Panc1 (cell line): ENCODE results near the gene RTN4IP1. TPM values are rescaled to one million over a fixed set of nuclear protein-coding genes. Genes with fewer than 3 reads are reported as not detected.
A peak's percentile ranks its signal among the peaks of the same experiment; 100 is the strongest.

ENCODE experiments used
- ATAC-seq: fragments of 200-7000 bp; cut with Tn5 transposase; 2 replicates; pipeline ENCODE4 v1.9.1; 2020; ENCODE audit warnings: mild to moderate bottlenecking, moderate library complexity
- BruUV-seq: library from RNA; stranded (reverse); fragments of 400-500 nt; replicated peaks from 2 replicates; lab custom pipeline; 2021; lab: Mats Ljungman, UMichigan
- CTCF ChIA-PET: fragments of 300-600 bp; sonication (Branson Sonifier 250); formaldehyde crosslinking; loops from one replicate; lab custom pipeline; 2022; ENCODE audit warnings: antibody characterized with exemption; lab: Charles Lee
- POLR2A ChIA-PET: fragments of 300-600 bp; sonication (Branson Sonifier 250); formaldehyde crosslinking; loops from one replicate; lab custom pipeline; 2022; ENCODE audit warnings: antibody characterized with exemption; lab: Charles Lee
- DNase-seq: peaks from one replicate; pipeline ENCODE4 v3.0.0-alpha.2; 2010; ENCODE audit warnings: low read depth, low spot score
- H3K27ac ChIP-seq: 2 replicates; pipeline ENCODE4 v1.5.1; 2011; ENCODE audit warnings: mild to moderate bottlenecking, low read length, inconsistent platforms
- H3K27me3 ChIP-seq: fragments of 200-500 bp; sonication (Bioruptor generic); 2 replicates; pipeline ENCODE4 v1.6.0; 2014; ENCODE audit warnings: low read length, inconsistent platforms; ENCODE audit not compliant: control insufficient read depth, insufficient read depth
- H3K36me3 ChIP-seq: fragments of 200-500 bp; sonication (Bioruptor generic); 2 replicates; pipeline ENCODE4 v1.5.1; 2014; ENCODE audit warnings: inconsistent platforms, mild to moderate bottlenecking, low read length, moderate library complexity; ENCODE audit not compliant: control insufficient read depth, insufficient read depth
- H3K4me1 ChIP-seq: 2 replicates; pipeline ENCODE4 v1.5.1; 2011; ENCODE audit warnings: inconsistent platforms, mild to moderate bottlenecking, low read length, moderate library complexity; ENCODE audit not compliant: control insufficient read depth, insufficient read depth
- H3K4me3 ChIP-seq, 2 experiments: 2 replicates each; pipeline ENCODE4 v1.5.1; 2011 to 2012; ENCODE audit warnings: low read depth in 2 of 2, low read length in 2 of 2, mild to moderate bottlenecking in 2 of 2, inconsistent platforms in 1 of 2, moderate library complexity in 1 of 2
- H3K9me3 ChIP-seq: fragments of 200-500 bp; sonication (Bioruptor generic); 2 replicates; pipeline ENCODE4 v1.5.1; 2014; ENCODE audit warnings: low read depth, mild to moderate bottlenecking, inconsistent platforms, low read length, moderate library complexity; ENCODE audit not compliant: control insufficient read depth, insufficient read depth
- CTCF ChIP-seq: fragments of 450-650 bp; IDR thresholded peaks from 2 replicates; pipeline ENCODE4 v1.5.1; 2017; ENCODE audit warnings: mild to moderate bottlenecking
- POLR2AphosphoS5 ChIP-seq: IDR thresholded peaks from 2 replicates; pipeline ENCODE4 v1.6.1; 2012; ENCODE audit warnings: mild to moderate bottlenecking, low read depth, low read length, moderate library complexity
- REST ChIP-seq, 2 experiments: IDR thresholded peaks; 2 replicates each; pipeline ENCODE4 v1.6.1; 2011 to 2012; ENCODE audit warnings: low read depth in 2 of 2, control low read depth in 1 of 2, low read length in 1 of 2, mild to moderate bottlenecking in 1 of 2, moderate library complexity in 1 of 2; ENCODE audit not compliant: insufficient read depth in 1 of 2
- SIN3A ChIP-seq: IDR thresholded peaks from 2 replicates; pipeline ENCODE4 v1.6.1; 2012; ENCODE audit warnings: low read depth, mild to moderate bottlenecking, low read length, moderate library complexity, borderline replicate concordance; ENCODE audit not compliant: insufficient read depth
- TCF7L2 ChIP-seq: IDR thresholded peaks from 2 replicates; pipeline ENCODE4 v1.6.1; 2011; ENCODE audit warnings: mild to moderate bottlenecking, low read depth, low read length, inconsistent platforms
- in situ Hi-C: cut with HindIII; loops from 2 replicates; pipeline ENCODE4 v1.10.0; 2016; ENCODE audit warnings: low sequenced_read_pairs, low pct_unique_long_range_greater_than_20kb
- intact Hi-C: fragments of 100-400 bp; cut with micrococcal nuclease; formaldehyde crosslinking; loops from one replicate; pipeline ENCODE4 v1.10.0; 2022; ENCODE audit not compliant: unreplicated experiment
- total RNA-seq: library from RNA; stranded (reverse); gene quantifications from one replicate; pipeline ENCODE4 v1.2.1, GENCODE V29; 2021; ENCODE audit not compliant: unreplicated experiment

Gene RTN4IP1
- total RNA-seq, 1 experiment from 2014 or later = 9.4 TPM

GRCh38 chr6:106556368-106556960 is 72.8 kb downstream of the RTN4IP1 start:
- intact Hi-C loops = loop anchor here (2.0 kb wide), 1 partner anchor 110 kb away; no protein-coding TSS in a partner anchor
- Histone ChIP-seq H3K4me3 (no peak overlapping the region), H3K27me3 (no peaks in the 10 kb centered on the region), H3K9me3 (no peaks in the 10 kb centered on the region), H3K27ac (no peak overlapping the region), H3K36me3 (peaks cover 4% of the 10 kb centered on the region; the same call in 1 of the 2 replicates), H3K4me1 (no peaks in the 10 kb centered on the region)
- no peak for ATAC-seq
- DNase-seq = no peak
- ChIA-PET CTCF (no interaction called here), POLR2A (no interaction called here)
- TF ChIP-seq SIN3A = no peak
- no peak for TF ChIP-seq REST (IDR thresholded peaks at IDR 0.05; ENCODE audit: insufficient read depth in 1 of 2, low read depth in 2 of 2, low read length in 1 of 2)
- TF ChIP-seq TCF7L2 = no peak
- no peak for TF ChIP-seq POLR2AphosphoS5
- TF ChIP-seq CTCF = peak; percentile 58; the same call in 1 of the 2 replicates
- BruUV-seq = no TSS peak
- in situ Hi-C loops = no loop called here

- CTCF ChIA-PET = no interaction called here
- TF ChIP-seq REST (IDR thresholded peaks at IDR 0.05; ENCODE audit: insufficient read depth in 1 of 2, low read depth in 2 of 2, low read length in 1 of 2) (no peak), TCF7L2 (no peak), POLR2AphosphoS5 (no peak), SIN3A (no peak), CTCF (no peak)
- Histone ChIP-seq H3K4me1 (no peaks in the 10 kb centered on the region), H3K4me3 (no peak overlapping the region), H3K36me3 (peaks cover 4% of the 10 kb centered on the region; the same call in 1 of the 2 replicates), H3K27me3 (no peaks in the 10 kb centered on the region), H3K9me3 (no peaks in the 10 kb centered on the region), H3K27ac (no peak overlapping the region)
- ATAC-seq (no peak), DNase-seq (no peak)
- no TSS peak for BruUV-seq
- POLR2A ChIA-PET = no interaction called here
- in situ Hi-C loops = no loop called here
- intact Hi-C loops = loop anchor here (2.0 kb wide), 1 partner anchor 109 kb away; no protein-coding TSS in a partner anchor
Measured at GRCh38 chr6:106555767-106556166, 73.5 kb downstream of the RTN4IP1 start.
